HG03159 (cell line): ENCODE results near the gene GAGE12D.
"Not testable (repeated sequence)": the region's sequence is repeated elsewhere in the genome, so short reads cannot be mapped to it uniquely, and the experiment has no call there.

ENCODE experiments used
- ATAC-seq: cut with Tn5 transposase; IDR thresholded peaks from one replicate; pipeline ENCODE4 v1.9.1; 2021; ENCODE audit warnings: mild to moderate bottlenecking, moderate library complexity; ENCODE audit not compliant: unreplicated experiment

Gene GAGE12D

GRCh38 chrX:49541433-49541832 lies at the start of gene GAGE12D:
GAGE12D (plus strand) TSS chrX:49541733; CDS start chrX:49542888, 1,155 bp downstream.
- not testable (repeated sequence) for ATAC-seq

- ATAC-seq = not testable (repeated sequence)
Observed at GRCh38 chrX:49531877-49532276, 9.7 kb upstream of the GAGE12D start, which contains the start of gene GAGE12C. GAGE12C (plus strand) TSS chrX:49532177; CDS start chrX:49533332, 1,155 bp downstream.

GRCh38 chrX:49550989-49551388 lies 9.5 kb downstream of the GAGE12D start, which contains the start of gene GAGE12E:
GAGE12E (plus strand) TSS chrX:49551289; CDS start chrX:49552444, 1,155 bp downstream.
- ATAC-seq = not testable (repeated sequence)

GRCh38 chrX:49560542-49560941 lies 19.0 kb downstream of the GAGE12D start, which contains the start of gene GAGE12F:
GAGE12F (plus strand) TSS chrX:49560842; CDS start chrX:49561997, 1,155 bp downstream.
- not testable (repeated sequence) for ATAC-seq

GRCh38 chrX:49568728-49569127 lies 27.2 kb downstream of the GAGE12D start:
- ATAC-seq = not testable (repeated sequence)

- not testable (repeated sequence) for ATAC-seq
Observed at GRCh38 chrX:49569152-49569551, 27.6 kb downstream of the GAGE12D start.

- ATAC-seq = not testable (repeated sequence)
Observed at GRCh38 chrX:49570100-49570499, 28.6 kb downstream of the GAGE12D start, which contains the start of gene GAGE12G. GAGE12G (plus strand) TSS chrX:49570400; CDS start chrX:49571555, 1,155 bp downstream.

GRCh38 chrX:49579649-49580048 lies 38.1 kb downstream of the GAGE12D start, which contains the start of gene GAGE12H:
GAGE12H (plus strand) TSS chrX:49579949; CDS start chrX:49581104, 1,155 bp downstream.
- not testable (repeated sequence) for ATAC-seq

GRCh38 chrX:49589196-49589595 lies 47.7 kb downstream of the GAGE12D start, which contains the start of gene GAGE2A:
GAGE2A (plus strand) TSS chrX:49589496; CDS start chrX:49590651, 1,155 bp downstream.
- ATAC-seq = not testable (repeated sequence)

- not testable (repeated sequence) for ATAC-seq
Observed at GRCh38 chrX:49589769-49590478, 48.4 kb downstream of the GAGE12D start.

GRCh38 chrX:49590488-49590887 lies 49.0 kb downstream of the GAGE12D start:
- not testable (repeated sequence) for ATAC-seq
